RWPE2 (cell line): Measurements from ENCODE around the gene MDFIC.

ENCODE experiments used
- ATAC-seq: fragments of 200-7000 bp; cut with Tn5 transposase; 3 replicates; pipeline ENCODE4 v1.9.1; 2021; ENCODE audit warnings: low read depth
- DNase-seq: peaks from one replicate; pipeline ENCODE4 v3.0.0-alpha.2; 2020; ENCODE audit warnings: low spot score
- H3K27ac ChIP-seq: fragments of 450-650 bp; 2 replicates; pipeline ENCODE4 v1.5.1; 2017; ENCODE audit warnings: mild to moderate bottlenecking; ENCODE audit not compliant: poor library complexity, severe bottlenecking
- H3K27me3 ChIP-seq: fragments of 250-450 bp; sonication (Bioruptor Pico); 2 replicates; pipeline ENCODE4 v1.5.1; 2021; ENCODE audit warnings: mild to moderate bottlenecking, moderate library complexity; ENCODE audit not compliant: insufficient read depth, poor library complexity, severe bottlenecking
- H3K36me3 ChIP-seq: fragments of 250-450 bp; sonication (Bioruptor Pico); 2 replicates; pipeline ENCODE4 v1.5.1; 2020; ENCODE audit warnings: low read depth, mild to moderate bottlenecking, moderate library complexity
- H3K4me1 ChIP-seq: fragments of 250-450 bp; sonication (Bioruptor Pico); 2 replicates; pipeline ENCODE4 v1.5.1; 2021; ENCODE audit warnings: mild to moderate bottlenecking, moderate library complexity; ENCODE audit not compliant: insufficient read depth, poor library complexity, severe bottlenecking
- H3K4me3 ChIP-seq: fragments of 250-450 bp; sonication (Bioruptor Pico); 2 replicates; pipeline ENCODE4 v1.5.1; 2021; ENCODE audit warnings: mild to moderate bottlenecking, moderate library complexity; ENCODE audit not compliant: severe bottlenecking
- H3K9me3 ChIP-seq: fragments of 250-450 bp; sonication (Bioruptor Pico); 2 replicates; pipeline ENCODE4 v1.5.1; 2021; ENCODE audit warnings: mild to moderate bottlenecking, moderate library complexity; ENCODE audit not compliant: severe bottlenecking
- CTCF ChIP-seq: fragments of 450-650 bp; IDR thresholded peaks from one replicate; pipeline ENCODE4 v1.5.1; 2017; ENCODE audit warnings: mild to moderate bottlenecking, moderate library complexity; ENCODE audit not compliant: poor library complexity, severe bottlenecking

MDFIC gene

GRCh38 chr7:114924038-114924712 lies 2.3 kb downstream of the MDFIC start:
- ATAC-seq (no peak), DNase-seq (no peak)
- H3K4me3 ChIP-seq, result peak overlapping the region; percentile 70
- peaks cover 6% of the 10 kb centered on the region for H3K4me1 ChIP-seq
- no peak overlapping the region for H3K27ac ChIP-seq
- no peaks in the 10 kb centered on the region for H3K27me3 ChIP-seq
- TF ChIP-seq CTCF, result no peak
- H3K9me3 ChIP-seq, result no peaks in the 10 kb centered on the region
- H3K36me3 ChIP-seq, result no peaks in the 10 kb centered on the region

- no peak for TF ChIP-seq CTCF
- Histone ChIP-seq H3K4me3 (no peak overlapping the region), H3K9me3 (no peaks in the 10 kb centered on the region), H3K27ac (no peak overlapping the region), H3K27me3 (no peaks in the 10 kb centered on the region), H3K4me1 (peaks cover 10% of the 10 kb centered on the region), H3K36me3 (no peaks in the 10 kb centered on the region)
- no peak for DNase-seq
- ATAC-seq, result no peak
Observed at GRCh38 chr7:114925434-114925833, 3.5 kb downstream of the MDFIC start.

GRCh38 chr7:114928060-114928459 lies 6.2 kb downstream of the MDFIC start:
- peaks cover 19% of the 10 kb centered on the region for H3K4me1 ChIP-seq
- DNase-seq, result no peak
- H3K9me3 ChIP-seq, result no peaks in the 10 kb centered on the region
- ATAC-seq, result no peak
- no peak overlapping the region for H3K27ac ChIP-seq
- H3K27me3 ChIP-seq, result no peaks in the 10 kb centered on the region
- no peak overlapping the region for H3K4me3 ChIP-seq
- peaks cover 4% of the 10 kb centered on the region; the same call in 1 of the 2 replicates for H3K36me3 ChIP-seq
- no peak for TF ChIP-seq CTCF

- peaks cover 13% of the 10 kb centered on the region for H3K4me1 ChIP-seq
- no peak for ATAC-seq
- no peak for TF ChIP-seq CTCF
- DNase-seq, result no peak
- H3K36me3 ChIP-seq, result peaks cover 4% of the 10 kb centered on the region; the same call in 1 of the 2 replicates
- H3K9me3 ChIP-seq, result no peaks in the 10 kb centered on the region
- H3K27me3 ChIP-seq, result no peaks in the 10 kb centered on the region
- no peak overlapping the region for H3K27ac ChIP-seq
- H3K4me3 ChIP-seq, result no peak overlapping the region
Observed at GRCh38 chr7:114929570-114929969, 7.7 kb downstream of the MDFIC start.

GRCh38 chr7:114930107-114930661 lies 8.3 kb downstream of the MDFIC start:
- Histone ChIP-seq H3K4me1 (peaks cover 13% of the 10 kb centered on the region), H3K27ac (no peak overlapping the region), H3K36me3 (peaks cover 4% of the 10 kb centered on the region; the same call in 1 of the 2 replicates), H3K27me3 (no peaks in the 10 kb centered on the region), H3K4me3 (no peak overlapping the region), H3K9me3 (no peaks in the 10 kb centered on the region)
- no peak for DNase-seq
- no peak for TF ChIP-seq CTCF
- ATAC-seq, result no peak
